ENCODE measurements around the gene PRKAG3.
A peak's percentile ranks its signal among the peaks of the same experiment; 100 is the strongest.
"Not testable (repeated sequence)": the region's sequence is repeated elsewhere in the genome, so short reads cannot be mapped to it uniquely, and the experiment has no call there.

The PRKAG3 gene

DNA sequence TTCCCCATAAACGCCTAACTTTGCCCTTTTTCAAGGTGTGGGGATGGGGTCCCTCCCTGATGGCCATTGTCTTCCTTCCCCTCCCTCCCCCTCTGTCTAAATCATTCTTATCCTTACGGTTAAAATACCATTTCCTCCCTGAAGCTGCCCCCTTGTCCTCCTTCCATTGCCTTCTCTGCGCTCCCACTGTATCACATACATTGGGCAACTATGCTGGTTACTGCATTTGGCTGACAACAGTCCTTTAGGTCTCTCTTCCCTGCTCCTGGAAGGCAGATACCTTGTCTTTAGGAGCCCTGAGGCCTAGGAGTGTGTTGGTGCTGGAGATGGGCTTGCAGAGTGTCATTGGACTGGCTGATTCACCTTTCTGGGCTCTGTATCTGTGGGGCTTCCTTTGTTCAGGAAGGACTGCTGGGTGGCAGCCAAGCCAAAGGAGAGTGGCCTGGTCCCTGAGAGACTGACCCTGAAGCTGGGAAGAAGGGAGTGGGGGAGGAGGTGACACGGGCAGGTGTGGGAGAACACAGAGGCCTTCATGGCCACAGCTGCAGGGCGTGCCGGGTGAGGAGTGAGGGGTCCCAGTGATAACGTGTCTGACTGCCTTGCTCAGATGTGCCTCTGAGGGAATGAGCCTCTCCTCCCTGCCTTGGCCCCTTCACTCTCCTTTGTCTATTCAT, 30.2 kb upstream of the PRKAG3 start:
- no peak for DNase-seq

DNA sequence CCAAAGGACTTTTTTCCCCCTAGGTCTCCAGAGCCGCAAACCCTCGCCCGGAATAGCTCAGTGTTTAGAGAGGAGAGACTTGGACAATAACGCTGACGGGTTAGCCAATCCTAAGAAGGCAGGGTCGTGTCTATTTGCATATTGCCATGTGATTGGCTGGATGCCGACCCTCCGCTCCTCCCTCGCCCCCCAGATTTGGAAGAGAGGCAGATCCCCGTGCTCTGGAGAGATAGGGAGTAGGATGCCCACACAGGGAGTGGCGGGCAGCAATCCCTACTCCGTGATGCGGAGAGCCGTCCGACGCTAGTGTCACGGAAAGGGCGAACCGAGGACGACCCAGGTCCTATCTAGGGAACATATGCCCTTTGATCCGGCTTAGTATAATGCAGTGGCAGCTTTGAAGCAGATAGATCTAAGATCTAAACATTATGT, 29.4 kb upstream of the PRKAG3 start:
- no peak for DNase-seq

DNA sequence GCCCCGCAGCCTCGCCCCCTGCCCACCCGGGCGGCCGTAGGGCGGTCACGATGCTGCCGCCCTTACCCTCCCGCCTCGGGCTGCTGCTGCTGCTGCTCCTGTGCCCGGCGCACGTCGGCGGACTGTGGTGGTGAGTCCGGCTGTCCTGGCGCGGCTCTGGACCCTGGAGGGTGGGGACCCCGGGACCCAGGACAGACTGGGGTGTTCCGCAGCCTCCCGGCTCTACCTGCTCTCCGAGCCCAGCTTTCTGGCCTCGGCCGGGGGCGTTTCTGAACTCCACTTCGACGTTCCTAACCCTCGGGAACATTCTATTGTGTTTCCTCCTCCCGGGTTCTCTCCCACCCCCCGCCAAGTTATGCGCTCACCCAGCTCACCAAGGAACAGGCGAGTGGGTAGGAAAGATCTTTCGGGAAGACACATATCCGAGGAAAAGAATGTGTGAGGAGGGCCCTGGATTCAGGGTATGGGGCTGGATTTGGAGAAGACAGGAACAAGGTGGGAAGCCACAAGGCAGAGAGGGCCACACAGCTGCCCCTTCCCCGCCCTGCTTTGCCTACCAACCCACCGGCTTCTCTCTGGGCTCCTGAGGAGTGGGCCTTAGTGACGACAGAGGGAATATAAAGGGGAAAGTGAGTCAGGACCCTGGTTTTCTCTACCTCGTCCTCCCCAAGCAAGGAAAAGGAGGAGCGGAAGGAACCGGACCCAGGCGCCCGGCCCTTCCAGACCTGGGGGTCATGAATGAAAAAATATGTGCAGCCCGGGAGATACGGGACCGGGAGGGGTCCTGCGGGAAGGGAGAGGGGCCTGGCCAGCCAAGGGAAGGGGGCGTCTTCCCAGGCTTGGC, 28.6 kb upstream of the PRKAG3 start:
- DNase-seq: no peak

DNA sequence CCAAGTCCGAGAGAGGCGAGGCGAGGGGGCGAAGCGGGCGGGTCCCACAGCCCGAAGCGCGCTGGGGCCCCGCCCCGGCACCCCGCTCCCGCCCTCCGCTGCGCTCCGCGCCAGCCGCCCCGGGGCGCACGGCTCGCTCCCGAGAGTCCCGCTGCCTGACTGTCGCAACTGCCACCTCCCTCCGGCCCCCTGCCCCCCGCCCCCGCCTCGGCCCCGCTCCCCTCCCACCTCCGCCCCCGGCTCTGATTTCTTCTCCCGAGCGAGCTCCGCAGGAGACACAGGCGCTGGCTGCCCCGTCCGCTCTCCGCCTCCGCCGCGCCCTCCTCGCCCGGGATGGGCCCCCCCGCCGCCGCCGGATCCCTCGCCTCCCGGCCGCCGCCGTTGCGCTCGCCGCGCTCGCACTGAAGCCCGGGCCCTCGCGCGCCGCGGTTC, 28.0 kb upstream of the PRKAG3 start, which contains the start of gene WNT6:
TSS of gene WNT6 (plus strand) at position 250 of the 432 bp plus-strand sequence. CDS start 233 bp downstream, outside the sequence.
- DNase-seq: no peak

DNA sequence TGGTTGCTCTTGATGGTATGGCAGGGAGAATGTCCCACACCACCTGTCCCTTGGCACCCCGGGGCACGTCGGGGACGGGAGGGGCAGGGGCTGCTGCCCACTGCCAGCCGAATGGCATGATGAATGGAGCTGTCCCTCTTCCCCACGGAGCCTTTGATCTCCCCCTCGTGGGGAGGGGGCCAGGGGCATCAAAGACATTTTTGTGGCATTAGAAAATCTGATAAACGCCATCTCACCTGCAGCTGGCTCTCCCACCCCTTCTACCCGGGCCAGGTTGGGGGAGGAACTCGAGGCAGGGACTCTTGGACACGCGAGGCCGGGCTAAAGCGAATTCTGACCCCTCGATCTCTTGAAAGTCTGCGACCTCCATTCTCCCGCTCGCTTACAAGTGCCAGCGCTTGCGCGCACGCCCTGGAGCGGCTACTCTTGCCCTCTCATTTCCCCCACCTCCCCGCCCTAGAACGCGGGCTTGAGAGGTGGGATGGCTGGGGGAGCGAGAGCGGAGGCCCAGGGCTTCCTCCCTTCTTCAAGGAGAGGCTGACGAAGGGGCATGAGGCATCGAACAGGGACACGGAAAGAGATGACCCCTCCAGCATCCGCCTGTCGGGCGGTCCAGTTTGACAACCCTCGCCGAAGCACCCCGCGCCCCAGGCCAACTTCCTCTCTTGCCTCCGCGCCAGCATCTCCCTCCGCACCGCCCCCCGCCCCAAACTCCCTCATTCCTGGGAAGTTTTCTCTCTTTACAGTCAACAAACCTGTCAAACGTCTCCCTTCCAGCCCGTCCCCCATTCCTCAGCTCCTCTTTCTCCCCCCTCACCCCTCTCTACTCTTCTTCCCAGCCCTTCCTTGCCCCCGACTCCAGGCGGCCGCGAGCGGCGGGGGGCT, 27.3 kb upstream of the PRKAG3 start:
- no peak for DNase-seq

DNA sequence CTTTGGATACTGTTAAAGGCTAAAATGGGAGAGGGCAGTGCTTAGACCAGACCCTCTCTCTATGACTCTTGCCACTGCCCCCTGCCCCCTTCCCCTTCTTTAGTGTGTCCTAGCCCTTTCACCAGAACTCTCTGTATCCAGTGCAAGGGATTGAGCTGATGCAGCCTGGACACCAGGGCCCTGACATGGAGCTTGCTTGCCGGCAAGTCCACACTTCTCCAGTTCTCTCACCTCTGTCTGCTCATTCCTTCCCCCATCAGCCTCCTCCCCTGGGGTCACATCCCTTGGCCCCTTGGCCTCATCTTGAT, 26.5 kb upstream of the PRKAG3 start:
- no peak for DNase-seq

DNA sequence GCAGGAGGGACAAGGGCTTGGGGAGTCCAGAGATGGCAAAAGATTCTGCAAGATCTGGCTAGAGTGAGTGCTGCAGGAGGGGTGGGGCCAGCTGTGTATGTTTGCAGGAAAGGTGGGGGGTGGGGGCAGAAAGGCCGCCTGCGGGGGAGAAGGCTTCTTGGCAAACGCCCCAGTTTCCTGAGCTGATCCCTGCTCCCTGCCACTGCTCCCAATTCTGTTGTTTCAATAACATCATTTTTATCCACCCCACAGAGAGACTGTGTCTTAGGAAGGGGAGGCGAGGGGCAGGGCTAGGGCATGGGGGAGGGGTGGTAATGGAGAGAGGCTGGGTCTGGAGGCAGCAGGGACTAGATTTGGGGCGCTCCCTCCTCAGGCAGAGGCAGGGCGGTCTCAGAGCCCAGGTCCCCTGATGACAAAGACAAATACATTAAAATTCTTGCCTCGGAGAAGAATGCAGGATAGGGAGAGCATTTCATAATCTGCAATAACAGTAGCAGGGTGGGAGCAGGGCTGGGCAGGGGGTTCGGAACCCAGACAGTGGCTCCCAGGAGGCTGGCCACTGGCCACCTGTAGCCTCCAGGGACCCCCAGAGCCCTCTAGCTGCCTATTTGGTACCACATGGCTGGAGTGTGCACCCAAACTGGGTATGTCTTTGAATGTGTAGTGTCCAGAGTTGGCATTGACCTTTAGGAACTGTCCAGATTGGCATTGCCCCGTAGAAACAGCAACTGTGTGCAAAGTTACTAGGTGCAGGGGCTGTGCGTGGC, 26.0 kb upstream of the PRKAG3 start:
- no peak for DNase-seq

DNA sequence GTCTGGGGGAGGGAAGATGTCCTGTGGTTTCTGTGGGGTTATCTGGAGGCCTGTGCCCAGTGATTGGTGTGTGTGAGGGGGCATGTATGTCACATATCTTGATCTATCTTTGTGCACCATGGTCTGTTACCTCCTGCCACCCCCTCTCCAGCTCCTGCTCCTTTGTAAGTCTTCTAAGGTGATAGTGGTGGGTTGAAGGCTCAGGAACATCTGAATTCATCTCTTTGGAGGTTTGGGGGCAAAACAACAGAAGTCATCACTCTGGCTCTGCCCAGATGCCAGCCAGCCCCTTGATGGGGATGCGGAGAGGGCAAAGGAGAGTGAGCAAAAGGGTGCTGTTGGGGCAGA, 25.3 kb upstream of the PRKAG3 start:
- DNase-seq: no peak

DNA sequence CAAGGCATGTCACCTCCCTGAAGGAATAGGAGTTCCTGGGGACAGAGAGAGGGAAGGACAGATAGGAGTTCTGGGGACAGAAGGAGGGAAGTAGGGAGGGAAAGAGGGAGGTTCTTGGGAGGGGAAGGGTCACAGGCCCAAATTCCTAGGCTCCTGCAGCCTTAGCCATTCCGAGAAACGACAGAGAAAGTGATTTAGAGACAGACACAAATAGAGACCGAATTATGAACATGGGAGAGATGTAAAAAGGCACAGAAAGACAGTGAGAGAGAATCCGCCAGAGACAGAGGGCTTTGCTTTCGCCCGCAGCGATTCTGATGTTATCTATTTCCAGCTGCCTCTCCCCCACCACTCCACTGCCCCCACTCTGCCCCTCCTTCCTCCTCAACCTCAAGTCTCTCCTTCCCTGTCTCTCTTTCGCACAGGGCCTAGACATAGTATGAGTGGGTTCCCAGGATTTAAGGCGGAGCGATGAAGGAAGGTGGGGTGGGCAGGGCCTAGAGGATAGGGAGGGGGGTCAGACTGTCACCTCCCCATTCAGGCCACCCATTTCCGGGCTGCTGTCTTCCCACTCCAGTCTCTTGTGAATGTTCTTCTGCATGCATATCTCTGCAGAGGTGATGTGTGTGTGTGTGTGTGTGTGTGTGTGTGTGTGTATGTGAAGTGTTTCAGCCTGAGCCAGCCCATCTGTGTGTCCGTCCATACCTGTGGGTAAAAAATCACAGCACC, 24.7 kb upstream of the PRKAG3 start:
- no peak for DNase-seq

DNA sequence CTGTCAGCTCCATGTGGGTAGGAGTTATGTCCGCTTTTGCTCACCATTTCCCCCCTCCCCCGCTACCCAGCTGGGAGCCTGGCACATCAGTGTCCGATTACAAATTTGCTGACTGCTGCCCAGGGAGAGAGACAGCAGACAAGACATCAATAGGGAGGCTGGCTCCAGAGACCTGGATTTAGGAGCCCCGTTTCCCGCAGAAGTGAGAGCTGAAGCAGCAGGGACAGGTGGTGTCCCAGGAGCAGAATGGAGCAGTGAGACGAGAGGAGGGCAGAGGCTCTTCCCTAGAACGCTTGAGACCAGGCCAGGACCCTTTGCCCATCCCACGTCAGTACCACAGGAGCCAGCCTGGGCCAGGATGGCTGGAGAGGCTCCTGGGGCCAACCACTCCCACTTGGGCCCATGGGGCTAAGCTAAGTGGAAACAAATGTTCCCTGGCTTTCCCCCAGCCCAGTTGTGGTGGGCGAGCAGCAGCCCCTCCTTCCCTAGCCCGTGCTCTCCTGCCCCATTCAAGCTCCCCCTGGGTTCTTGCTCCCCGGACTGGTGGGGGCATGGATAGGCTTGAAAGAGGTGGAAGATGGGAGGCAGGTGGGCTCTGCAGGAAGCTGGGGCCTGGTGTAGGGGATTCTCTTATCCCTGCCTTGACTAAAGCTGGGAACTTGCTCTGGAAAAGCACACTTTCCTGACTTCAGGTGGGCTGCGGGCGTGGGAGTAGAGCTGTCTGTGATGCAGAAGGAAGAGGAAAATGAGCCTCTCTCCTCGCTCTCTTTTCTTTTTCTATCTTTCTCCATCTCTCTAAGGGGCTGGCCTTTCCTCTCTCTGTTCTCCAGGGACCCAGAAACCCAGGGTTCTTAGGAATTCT, 23.9 kb upstream of the PRKAG3 start:
- no peak for DNase-seq

DNA sequence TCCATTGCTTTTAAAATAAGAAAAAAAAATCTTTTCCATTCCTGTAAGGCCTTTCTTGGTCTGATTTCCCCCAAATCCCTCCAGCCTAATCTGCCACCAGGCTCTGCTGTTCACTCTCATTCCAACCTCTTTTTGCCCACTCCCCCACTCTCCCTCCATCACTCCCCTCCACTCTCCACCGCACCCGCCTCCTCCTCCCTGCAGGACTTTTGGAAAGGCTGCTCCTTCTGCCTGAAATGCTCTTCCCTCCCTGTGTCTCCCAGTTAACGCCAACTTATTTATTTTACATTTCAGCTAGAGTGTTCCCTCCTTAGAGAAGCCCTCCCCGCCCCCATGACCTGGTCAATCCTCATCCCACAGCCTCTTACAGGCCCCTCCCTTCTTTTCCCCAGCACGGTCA, 23.3 kb upstream of the PRKAG3 start:
- no peak for DNase-seq

DNA sequence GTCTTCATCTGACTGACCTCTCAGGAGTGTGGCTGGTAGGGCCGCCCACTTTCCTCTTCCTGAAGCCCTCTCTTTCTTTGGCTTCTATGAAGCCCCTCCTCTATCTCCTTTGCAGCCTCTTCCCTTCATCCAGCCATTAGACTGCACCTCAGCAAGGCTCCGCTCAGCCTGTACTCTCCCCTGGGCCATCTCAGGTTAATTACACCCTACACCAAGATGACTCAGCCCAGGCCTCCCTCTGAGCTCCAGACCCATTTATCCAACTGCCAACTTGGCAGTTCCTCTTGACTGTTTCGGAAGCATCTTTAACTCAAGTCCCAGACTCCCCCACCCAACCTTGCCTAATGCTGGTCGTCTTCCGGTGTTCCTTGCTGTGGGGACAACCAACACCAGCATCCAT, 22.2 kb upstream of the PRKAG3 start:
- peak; percentile 16 for DNase-seq

DNA sequence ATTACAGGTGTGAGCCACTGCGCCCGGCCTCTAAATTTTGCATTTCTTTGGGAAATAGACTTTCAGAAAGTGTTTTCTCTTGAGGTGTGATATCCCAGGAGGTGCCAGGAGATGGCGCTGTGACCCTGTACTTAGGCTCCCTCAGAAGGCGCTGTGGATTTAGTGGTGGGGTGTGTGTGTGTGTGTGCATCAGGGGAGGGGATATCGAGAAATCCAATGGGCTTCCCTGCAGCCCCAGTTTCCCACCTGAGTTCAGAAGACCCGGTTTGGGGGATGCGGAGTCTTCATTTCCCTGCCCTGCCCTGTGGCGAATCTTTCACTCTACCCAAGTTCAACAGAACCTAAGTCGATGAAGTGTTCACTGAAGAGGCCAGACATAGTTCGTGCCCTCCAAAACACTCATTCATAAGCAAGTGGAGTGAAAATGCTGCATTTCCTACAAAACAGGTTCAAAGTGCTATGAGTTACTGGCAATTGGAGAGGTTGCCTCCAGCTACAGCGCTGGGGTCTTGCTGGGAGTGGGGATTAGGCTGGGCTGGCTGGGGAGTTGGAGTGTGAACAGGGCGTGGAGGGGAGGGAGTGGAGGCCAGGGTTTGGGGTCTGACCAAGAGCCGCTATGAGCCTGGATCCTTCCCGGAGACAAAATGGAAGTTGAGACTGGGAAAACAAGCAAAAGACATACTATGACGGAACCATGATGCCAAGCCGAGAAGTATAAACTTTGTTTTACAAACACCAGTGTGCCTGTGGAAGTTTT, 21.5 kb upstream of the PRKAG3 start:
- DNase-seq: peak; percentile 5

DNA sequence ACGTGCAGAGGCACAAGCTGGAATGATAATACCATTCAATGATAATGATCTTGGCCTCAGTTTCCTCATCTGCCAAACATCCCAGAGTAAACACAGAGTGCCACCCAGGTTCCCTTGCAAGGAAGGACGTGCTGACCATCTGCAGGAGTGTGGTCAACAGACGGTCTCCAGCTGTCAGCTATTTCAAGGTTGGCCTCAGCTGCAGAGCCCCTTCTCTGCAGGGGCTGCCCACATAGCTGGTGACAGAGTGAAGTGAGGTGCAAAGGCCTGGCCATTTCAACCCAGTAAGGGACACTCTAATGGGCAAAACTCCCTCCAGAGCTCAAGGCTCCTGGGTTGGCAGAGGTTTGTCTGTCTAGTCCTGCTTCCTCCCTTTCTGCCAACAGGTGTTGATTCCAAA, 19.7 kb upstream of the PRKAG3 start:
- DNase-seq: no peak

DNA sequence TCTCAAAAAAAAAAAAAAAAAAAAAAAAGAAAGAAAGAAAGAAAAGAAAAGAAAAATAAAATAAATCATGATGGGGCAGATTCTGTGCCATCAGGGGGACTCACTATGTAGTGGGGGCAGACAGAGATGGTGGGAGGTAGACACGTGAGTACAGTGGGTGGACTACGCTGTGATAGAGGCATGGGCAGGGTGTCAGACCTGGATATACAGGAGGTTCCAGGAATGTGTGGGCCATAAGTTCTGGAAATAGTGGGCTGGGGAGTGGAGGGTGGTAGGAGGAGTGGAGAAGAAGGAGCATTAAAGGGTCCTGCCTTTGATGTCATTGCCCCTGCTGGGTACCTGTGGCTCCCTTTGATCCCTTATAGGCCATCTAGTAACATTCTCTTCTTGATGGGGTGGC, 19.2 kb upstream of the PRKAG3 start:
- no peak for DNase-seq

DNA sequence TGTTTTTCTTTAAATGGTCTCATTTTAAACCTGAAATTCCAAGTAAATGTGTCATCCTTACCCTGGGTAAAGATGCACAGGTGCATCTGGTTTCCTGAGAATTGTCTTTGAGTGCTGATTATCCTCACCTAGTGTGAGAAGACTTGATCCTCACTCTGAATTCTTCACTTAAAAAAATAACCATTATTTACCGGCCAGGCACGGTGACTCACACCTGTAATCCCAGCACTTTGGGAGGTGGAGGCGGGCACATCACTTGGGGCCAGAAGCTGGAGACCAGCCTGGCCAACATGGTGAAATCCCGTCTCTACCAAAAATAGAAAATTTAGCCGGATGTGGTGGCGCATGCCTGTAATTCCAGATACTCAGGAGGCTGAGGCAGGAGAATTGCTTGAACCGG, 18.1 kb upstream of the PRKAG3 start:
- no peak for DNase-seq

DNA sequence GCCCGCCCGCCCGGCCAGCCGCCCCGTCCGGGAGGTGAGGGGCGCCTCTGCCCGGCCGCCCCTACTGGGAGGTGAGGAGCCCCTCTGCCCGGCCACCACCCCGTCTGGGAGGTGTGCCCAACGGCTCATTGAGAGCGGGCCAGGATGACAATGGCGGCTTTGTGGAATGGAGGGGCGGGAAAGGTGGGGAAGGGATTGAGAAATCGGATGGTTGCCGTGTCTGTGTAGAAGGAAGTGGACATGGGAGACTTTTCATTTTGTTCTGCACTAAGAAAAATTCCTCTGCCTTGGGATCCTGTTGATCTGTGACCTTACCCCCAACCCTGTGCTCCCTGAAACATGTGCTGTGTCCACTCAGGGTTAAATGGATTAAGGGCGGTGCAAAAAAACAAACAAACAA, 15.4 kb upstream of the PRKAG3 start:
- DNase-seq: not testable (repeated sequence)

DNA sequence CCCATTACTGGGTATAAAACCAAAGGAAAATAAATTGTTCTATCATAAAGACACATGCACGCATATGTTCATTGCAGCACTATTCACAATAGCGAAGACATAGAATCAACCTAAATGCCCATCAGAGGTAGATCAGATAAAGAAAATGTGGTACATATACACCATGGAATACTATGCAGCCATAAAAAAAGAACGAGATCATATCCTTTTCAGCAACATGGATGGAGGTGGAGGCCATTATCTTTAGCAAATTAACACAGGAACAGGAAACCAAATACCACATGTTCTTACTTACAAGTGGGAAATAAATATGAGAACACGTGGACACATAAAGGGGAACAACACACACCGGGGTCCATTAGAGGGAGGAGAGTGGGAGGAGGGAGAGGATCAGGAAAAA, 12.7 kb upstream of the PRKAG3 start:
- DNase-seq: not testable (repeated sequence)

DNA sequence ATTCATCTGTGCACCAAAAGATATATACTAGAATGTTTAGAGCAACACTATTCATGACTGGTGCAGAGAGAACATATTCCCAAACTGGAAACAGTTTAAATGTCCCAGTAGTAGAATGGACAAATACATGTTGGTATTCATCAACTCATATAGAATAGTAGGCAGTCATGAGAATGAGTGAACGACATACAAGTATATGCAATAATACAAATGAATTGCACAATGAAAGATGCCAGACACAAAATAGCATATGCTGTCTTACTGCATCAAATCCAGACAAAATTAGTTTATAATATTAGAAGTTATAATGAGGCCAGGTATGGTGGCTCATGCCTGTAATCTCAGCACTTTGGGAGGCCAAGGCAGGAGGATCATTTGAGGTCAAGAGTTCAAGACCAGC, 8.3 kb upstream of the PRKAG3 start:
- no peak for DNase-seq

DNA sequence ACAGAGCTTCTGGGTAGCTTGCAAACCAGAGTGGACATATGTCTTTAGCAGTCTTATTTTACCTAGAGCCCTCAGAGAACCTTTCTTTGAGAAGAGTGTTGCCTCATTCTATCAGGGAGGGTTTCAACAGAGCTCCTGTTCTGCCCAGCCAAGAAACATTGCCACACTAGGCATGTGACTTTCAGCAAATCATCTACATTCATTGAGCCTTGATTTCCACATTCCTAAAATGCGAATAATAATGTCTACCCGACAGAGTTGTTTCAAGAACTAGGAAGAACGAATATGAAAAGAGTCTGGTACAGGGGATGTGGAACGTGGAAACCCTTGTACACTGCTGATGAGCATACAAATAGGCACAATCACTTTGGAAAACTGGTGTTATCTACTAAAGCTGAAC, 7.8 kb upstream of the PRKAG3 start:
- no peak for DNase-seq

All from NCI-H1417 treated with DMSO at 0.1 percent for 48 hours (cell line).